ENCODE measurements around the gene MCOLN2.

DNA sequence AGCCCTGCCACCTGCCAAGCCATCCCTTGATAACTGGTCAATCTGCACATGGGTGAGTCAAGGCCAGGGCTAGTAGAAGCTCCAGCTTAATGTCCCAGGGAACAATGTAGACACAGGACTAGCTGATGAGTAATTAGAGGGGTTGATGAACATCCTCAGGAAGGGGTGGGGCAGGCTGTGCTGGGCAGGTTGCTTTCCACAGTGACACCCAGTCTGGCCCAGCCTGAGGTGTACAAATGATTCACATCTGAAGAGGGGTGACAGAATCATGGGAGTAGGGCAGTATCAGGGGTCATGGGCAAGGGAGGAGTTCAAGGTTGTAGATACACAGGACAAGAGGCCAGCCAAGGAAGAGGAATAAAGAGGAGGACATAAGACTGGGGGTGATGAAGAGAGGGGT lies 108.2 kb downstream of the MCOLN2 start:
- TF ChIP-seq, protein P1, sequence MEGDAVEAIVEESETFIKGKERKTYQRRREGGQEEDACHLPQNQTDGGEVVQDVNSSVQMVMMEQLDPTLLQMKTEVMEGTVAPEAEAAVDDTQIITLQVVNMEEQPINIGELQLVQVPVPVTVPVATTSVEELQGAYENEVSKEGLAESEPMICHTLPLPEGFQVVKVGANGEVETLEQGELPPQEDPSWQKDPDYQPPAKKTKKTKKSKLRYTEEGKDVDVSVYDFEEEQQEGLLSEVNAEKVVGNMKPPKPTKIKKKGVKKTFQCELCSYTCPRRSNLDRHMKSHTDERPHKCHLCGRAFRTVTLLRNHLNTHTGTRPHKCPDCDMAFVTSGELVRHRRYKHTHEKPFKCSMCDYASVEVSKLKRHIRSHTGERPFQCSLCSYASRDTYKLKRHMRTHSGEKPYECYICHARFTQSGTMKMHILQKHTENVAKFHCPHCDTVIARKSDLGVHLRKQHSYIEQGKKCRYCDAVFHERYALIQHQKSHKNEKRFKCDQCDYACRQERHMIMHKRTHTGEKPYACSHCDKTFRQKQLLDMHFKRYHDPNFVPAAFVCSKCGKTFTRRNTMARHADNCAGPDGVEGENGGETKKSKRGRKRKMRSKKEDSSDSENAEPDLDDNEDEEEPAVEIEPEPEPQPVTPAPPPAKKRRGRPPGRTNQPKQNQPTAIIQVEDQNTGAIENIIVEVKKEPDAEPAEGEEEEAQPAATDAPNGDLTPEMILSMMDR (IDR thresholded peaks at IDR 0.05; ENCODE audit: insufficient read depth, low read depth, low read length) = no peak
- TF ChIP-seq EZH2 (IDR thresholded peaks at IDR 0.05; ENCODE audit: insufficient read depth, low read length) = no peak

Measured in astrocyte (in vitro differentiated cells and primary cell).